ENCODE measurements around the gene OR51D1. TPM values are rescaled to one million over a fixed set of nuclear protein-coding genes. Genes with fewer than 3 reads are reported as not detected.

OR51D1 gene
- polyA plus RNA-seq, 1 donor (not counting 4 experiments of a cell fraction or from before 2014, with no cell fraction given), result not detected

DNA sequence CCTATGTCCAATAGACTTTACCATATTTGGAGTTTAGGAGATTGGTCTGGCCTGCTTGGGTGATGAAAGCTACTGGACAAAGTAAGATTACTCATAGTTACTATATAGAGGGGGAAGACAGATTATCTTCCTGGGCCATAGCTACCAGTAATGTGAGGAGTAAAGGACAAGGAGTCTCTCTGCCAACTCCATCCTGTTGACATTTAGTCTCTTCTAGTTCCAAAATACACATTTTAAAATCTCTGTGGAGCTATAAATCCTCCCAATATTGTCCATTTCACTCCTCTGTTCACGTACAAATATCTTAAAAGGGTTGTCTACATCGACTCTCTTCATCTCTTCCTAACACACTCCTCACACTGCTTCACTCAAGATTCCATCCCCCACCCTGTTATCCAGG lies 1.1 kb upstream of the OR51D1 start:
- no peak for DNase-seq (ENCODE audit: low read depth, low spot score)
- no peaks in the 10 kb centered on the region for H3K9me3 ChIP-seq (ENCODE audit: control insufficient read depth, low read depth, low read length)
- no peaks in the 10 kb centered on the region for H3K9me1 ChIP-seq (ENCODE audit: control insufficient read depth, extremely low read depth, insufficient read depth, low read length)
- H3K36me3 ChIP-seq (ENCODE audit: control insufficient read depth in 2 of 2, extremely low read depth in 1 of 2, insufficient read depth in 2 of 2, low read length in 2 of 2), result no peaks in the 10 kb centered on the region
- no peak overlapping the region for H3K4me2 ChIP-seq (ENCODE audit: control insufficient read depth, extremely low read depth, insufficient read depth, low read depth, low read length)
- no peak overlapping the region for H2AFZ ChIP-seq (ENCODE audit: control insufficient read depth, low read length)
- dilution Hi-C loops (cut with MboI; ENCODE audit: extremely low pct_ligation_motif_present, low sequenced_read_pairs), result no loop called here
- TF ChIP-seq EZH2 (IDR thresholded peaks at IDR 0.05; ENCODE audit: low read length), result no peak
- TF ChIP-seq, protein P1, sequence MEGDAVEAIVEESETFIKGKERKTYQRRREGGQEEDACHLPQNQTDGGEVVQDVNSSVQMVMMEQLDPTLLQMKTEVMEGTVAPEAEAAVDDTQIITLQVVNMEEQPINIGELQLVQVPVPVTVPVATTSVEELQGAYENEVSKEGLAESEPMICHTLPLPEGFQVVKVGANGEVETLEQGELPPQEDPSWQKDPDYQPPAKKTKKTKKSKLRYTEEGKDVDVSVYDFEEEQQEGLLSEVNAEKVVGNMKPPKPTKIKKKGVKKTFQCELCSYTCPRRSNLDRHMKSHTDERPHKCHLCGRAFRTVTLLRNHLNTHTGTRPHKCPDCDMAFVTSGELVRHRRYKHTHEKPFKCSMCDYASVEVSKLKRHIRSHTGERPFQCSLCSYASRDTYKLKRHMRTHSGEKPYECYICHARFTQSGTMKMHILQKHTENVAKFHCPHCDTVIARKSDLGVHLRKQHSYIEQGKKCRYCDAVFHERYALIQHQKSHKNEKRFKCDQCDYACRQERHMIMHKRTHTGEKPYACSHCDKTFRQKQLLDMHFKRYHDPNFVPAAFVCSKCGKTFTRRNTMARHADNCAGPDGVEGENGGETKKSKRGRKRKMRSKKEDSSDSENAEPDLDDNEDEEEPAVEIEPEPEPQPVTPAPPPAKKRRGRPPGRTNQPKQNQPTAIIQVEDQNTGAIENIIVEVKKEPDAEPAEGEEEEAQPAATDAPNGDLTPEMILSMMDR (optimal IDR thresholded peaks at IDR 0.05 in 1 of 3, IDR thresholded peaks at IDR 0.05 in 1 of 3, conservative IDR thresholded peaks at IDR 0.05 in 1 of 3; ENCODE audit: extremely low read depth in 1 of 3, insufficient read depth in 2 of 3, low read length in 3 of 3), result no peak
- FAIRE-seq, result no peak
- H4K20me1 ChIP-seq (ENCODE audit: control insufficient read depth, extremely low read depth, insufficient read depth, low read length), result no peaks in the 10 kb centered on the region
- no peak overlapping the region for H3K4me3 ChIP-seq (ENCODE audit: control insufficient read depth in 2 of 3, extremely low read depth in 1 of 3, insufficient read depth in 2 of 3, low read depth in 1 of 3, low read length in 3 of 3)
- H3K27ac ChIP-seq (ENCODE audit: control insufficient read depth, insufficient read depth, low read length), result no peak overlapping the region
- peaks cover 6% of the 10 kb centered on the region for H3K27me3 ChIP-seq (ENCODE audit: control insufficient read depth, extremely low read depth, insufficient read depth, low read length)
- no peaks in the 10 kb centered on the region for H3K4me1 ChIP-seq (ENCODE audit: control insufficient read depth, extremely low read depth, insufficient read depth, low read length)
- no peak overlapping the region for H3K9ac ChIP-seq (ENCODE audit: control insufficient read depth, extremely low read depth, insufficient read depth, low read length)
- H3K79me2 ChIP-seq (ENCODE audit: control insufficient read depth, insufficient read depth, low read length), result no peaks in the 10 kb centered on the region

DNA sequence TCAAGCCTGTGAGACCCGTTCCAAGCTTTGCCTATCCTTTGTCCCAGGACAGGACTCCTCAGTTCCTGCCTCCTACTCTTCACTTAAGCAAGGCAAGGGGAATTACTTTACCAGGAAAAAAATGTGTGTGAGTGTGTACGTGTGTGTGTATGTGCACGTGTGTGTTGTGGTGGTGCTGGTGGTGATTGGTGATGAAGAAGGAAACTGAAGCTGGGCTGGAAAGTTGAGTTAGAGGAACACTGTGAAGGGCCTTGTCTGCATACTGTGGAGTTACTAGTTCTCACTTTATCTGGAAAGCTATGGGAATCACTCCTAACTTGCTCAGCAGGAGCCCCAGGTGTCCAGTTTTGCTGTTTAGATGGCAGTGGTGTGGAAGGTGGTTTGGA lies 378 bp downstream of the OR51D1 start:
- Histone ChIP-seq H3K27me3 (ENCODE audit: control insufficient read depth, extremely low read depth, insufficient read depth, low read length) (peaks cover 6% of the 10 kb centered on the region), H4K20me1 (ENCODE audit: control insufficient read depth, extremely low read depth, insufficient read depth, low read length) (no peaks in the 10 kb centered on the region), H3K79me2 (ENCODE audit: control insufficient read depth, insufficient read depth, low read length) (no peaks in the 10 kb centered on the region), H3K27ac (ENCODE audit: control insufficient read depth, insufficient read depth, low read length) (no peak overlapping the region), H3K9me1 (ENCODE audit: control insufficient read depth, extremely low read depth, insufficient read depth, low read length) (no peaks in the 10 kb centered on the region), H3K4me1 (ENCODE audit: control insufficient read depth, extremely low read depth, insufficient read depth, low read length) (no peaks in the 10 kb centered on the region), H2AFZ (ENCODE audit: control insufficient read depth, low read length) (no peak overlapping the region), H3K4me2 (ENCODE audit: control insufficient read depth, extremely low read depth, insufficient read depth, low read depth, low read length) (no peak overlapping the region), H3K9ac (ENCODE audit: control insufficient read depth, extremely low read depth, insufficient read depth, low read length) (no peak overlapping the region), H3K4me3 (ENCODE audit: control insufficient read depth in 2 of 3, extremely low read depth in 1 of 3, insufficient read depth in 2 of 3, low read depth in 1 of 3, low read length in 3 of 3) (no peak overlapping the region), H3K36me3 (ENCODE audit: control insufficient read depth in 2 of 2, extremely low read depth in 1 of 2, insufficient read depth in 2 of 2, low read length in 2 of 2) (no peaks in the 10 kb centered on the region), H3K9me3 (ENCODE audit: control insufficient read depth, low read depth, low read length) (no peaks in the 10 kb centered on the region)
- FAIRE-seq (no peak), DNase-seq (ENCODE audit: low read depth, low spot score) (no peak)
- no peak for TF ChIP-seq EZH2 (IDR thresholded peaks at IDR 0.05; ENCODE audit: low read length)
- TF ChIP-seq, protein P1 (optimal IDR thresholded peaks at IDR 0.05 in 1 of 3, IDR thresholded peaks at IDR 0.05 in 1 of 3, conservative IDR thresholded peaks at IDR 0.05 in 1 of 3; ENCODE audit: extremely low read depth in 1 of 3, insufficient read depth in 2 of 3, low read length in 3 of 3), result no peak
- dilution Hi-C loops (cut with MboI; ENCODE audit: extremely low pct_ligation_motif_present, low sequenced_read_pairs), result no loop called here

Data from keratinocyte (primary cell).